ENCODE results near the gene TMEM145. TPM values are rescaled to one million over a fixed set of nuclear protein-coding genes. Genes with fewer than 3 reads are reported as not detected.

The TMEM145 gene
- total and polyA plus RNA-seq, 3 experiments from 2014 or later: 0.15 TPM; not detected in 2

DNA sequence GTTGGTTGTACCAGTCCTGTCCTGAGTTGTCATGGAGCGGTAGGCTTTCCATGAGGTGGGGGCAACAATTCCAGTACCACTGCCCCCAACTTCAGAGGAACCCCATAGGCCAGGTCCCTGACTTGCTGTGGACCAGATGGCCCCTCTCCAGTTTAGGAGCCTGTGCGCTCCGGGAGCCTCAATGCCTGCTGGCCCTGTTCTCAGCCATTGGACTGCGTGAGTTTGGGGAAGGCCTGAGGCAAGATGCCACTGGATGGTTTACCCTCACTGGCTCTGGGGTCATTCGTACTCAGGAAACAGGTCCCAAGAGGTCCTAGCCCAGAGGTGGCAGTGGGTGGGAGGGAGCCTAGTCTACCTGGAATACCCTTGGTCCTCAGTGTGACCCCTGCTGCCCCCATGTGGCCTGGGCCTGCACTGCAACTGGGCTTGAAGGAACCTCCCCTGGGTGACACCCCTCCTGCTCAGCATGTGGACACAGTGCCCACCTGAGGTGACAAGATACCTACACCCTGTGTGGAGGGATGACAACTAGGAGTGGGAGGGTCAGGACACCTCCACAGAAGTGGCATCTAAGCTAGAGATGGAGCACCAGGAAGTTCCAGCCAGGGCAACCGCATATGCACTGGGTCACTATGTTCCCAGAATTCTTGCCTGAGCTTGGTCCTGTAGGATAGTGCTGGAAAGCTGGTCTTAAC, 17.1 kb upstream of the TMEM145 start:
- Mint-ChIP-seq H3K36me3 (peaks cover 0 to 47% (median 2%) of the 10 kb centered on the region in 3 donors), H3K4me3 (no peak overlapping the region), H3K27ac (peak overlapping the region in 5 of 8 donors; percentile 55 to 70 (median 61)), H3K4me1 (peaks cover 5 to 17% (median 10%) of the 10 kb centered on the region in 3 donors), H3K27me3 (no peaks in the 10 kb centered on the region), H3K9me3 (no peaks in the 10 kb centered on the region)
- Histone ChIP-seq H3K36me3 (ENCODE audit: insufficient read depth, low read length) (no peaks in the 10 kb centered on the region), H3K9me3 (ENCODE audit: low read length) (no peaks in the 10 kb centered on the region), H3K27me3 (ENCODE audit: insufficient read depth, low read length, poor library complexity, severe bottlenecking) (no peaks in the 10 kb centered on the region), H3K4me3 (ENCODE audit: low read length) (no peak overlapping the region), H3K4me1 (ENCODE audit: insufficient read depth, low read length) (no peaks in the 10 kb centered on the region), H3K27ac (ENCODE audit: low read depth, low read length) (no peak overlapping the region)
- peak; percentile 77 to 92 (median 85) for DNase-seq
- CTCF ChIA-PET: interaction anchor here (0.6 to 2.9 kb wide), 20 partner anchors 10 to 193 kb away, joined by 3 to 16 read pairs (median 4); partner anchors contain the start of genes GSK3A and POU2F2
- POLR2A ChIA-PET: interaction anchor here (0.9 to 1.1 kb wide), 2 partner anchors 26 to 163 kb away, joined by 3 read pairs; partner anchors contain the start of gene POU2F2

GRCh38 chr19:42297039-42297438, 16.1 kb upstream of the TMEM145 start:
- Mint-ChIP-seq H3K4me3 (no peak overlapping the region), H3K4me1 (peaks cover 11 to 20% (median 15%) of the 10 kb centered on the region in 3 donors), H3K27ac (peak overlapping the region in 2 of 8 donors; percentile 61 to 66), H3K36me3 (peaks cover 0 to 37% (median 2%) of the 10 kb centered on the region in 3 donors), H3K27me3 (no peaks in the 10 kb centered on the region), H3K9me3 (no peaks in the 10 kb centered on the region)
- ChIA-PET CTCF (interaction anchor here (0.9 to 2.1 kb wide), 7 partner anchors 18 to 195 kb away, joined by 3 to 10 read pairs (median 6); no protein-coding TSS in a partner anchor), POLR2A (no interaction called here)
- no peaks in the 10 kb centered on the region for H3K9me3 ChIP-seq (ENCODE audit: low read length)
- no peaks in the 10 kb centered on the region for H3K36me3 ChIP-seq (ENCODE audit: insufficient read depth, low read length)
- no peak for DNase-seq
- no peaks in the 10 kb centered on the region for H3K27me3 ChIP-seq (ENCODE audit: insufficient read depth, low read length, poor library complexity, severe bottlenecking)
- H3K4me1 ChIP-seq (ENCODE audit: insufficient read depth, low read length): peaks cover 5% of the 10 kb centered on the region
- H3K4me3 ChIP-seq (ENCODE audit: low read length): no peak overlapping the region
- no peak overlapping the region for H3K27ac ChIP-seq (ENCODE audit: low read depth, low read length)

DNA sequence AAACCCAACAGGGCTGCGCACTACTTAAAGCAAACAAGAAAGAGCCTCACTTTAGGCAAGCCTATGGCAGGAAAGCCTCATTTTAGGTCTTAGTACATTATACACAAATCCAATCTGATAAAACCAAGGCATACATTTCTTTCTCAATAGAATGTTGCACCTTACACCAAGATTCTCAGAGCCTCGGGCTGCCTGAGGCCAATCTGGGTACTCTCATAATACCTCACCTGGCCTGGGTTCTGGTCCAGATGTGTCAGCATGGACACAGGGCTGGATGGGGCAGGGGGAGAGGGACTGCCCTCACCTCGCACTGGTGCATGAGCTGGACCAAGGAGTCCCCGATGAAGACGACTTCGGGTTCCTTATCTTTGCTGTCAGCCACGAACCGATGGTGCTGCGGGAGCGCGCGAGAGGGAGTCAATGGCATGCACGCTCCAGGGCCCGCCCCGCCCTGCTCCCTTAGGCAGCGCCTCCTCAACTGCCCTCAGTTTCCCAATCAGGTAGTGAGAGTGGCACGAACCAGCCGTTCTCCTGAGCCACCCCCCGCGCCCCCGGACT, 11.4 kb upstream of the TMEM145 start, which contains the start of gene PRR19:
Gene PRR19, plus strand, starts transcription at position 487 of the 558 bp plus-strand sequence. CDS start 7,453 bp downstream, outside the sequence.
- H3K36me3 Mint-ChIP-seq: peaks cover 0 to 6% (median 0%) of the 10 kb centered on the region in 3 donors
- peaks cover 19 to 31% (median 25%) of the 10 kb centered on the region in 3 donors for H3K4me1 Mint-ChIP-seq
- Histone ChIP-seq H3K36me3 (ENCODE audit: insufficient read depth, low read length) (no peaks in the 10 kb centered on the region), H3K4me1 (ENCODE audit: insufficient read depth, low read length) (peaks cover 16% of the 10 kb centered on the region), H3K27me3 (ENCODE audit: insufficient read depth, low read length, poor library complexity, severe bottlenecking) (no peaks in the 10 kb centered on the region), H3K9me3 (ENCODE audit: low read length) (no peaks in the 10 kb centered on the region), H3K4me3 (ENCODE audit: low read length) (peak within 1 kb of the TSS; percentile 79), H3K27ac (ENCODE audit: low read depth, low read length) (peak within 1 kb of the TSS; percentile 43)
- DNase-seq: no peak
- H3K9me3 Mint-ChIP-seq: no peaks in the 10 kb centered on the region
- H3K27ac Mint-ChIP-seq: peak within 1 kb of the TSS; percentile 57 to 93 (median 78)
- peak within 1 kb of the TSS; percentile 88 to 93 (median 90) for H3K4me3 Mint-ChIP-seq
- no peaks in the 10 kb centered on the region for H3K27me3 Mint-ChIP-seq
- ChIA-PET POLR2A (interaction anchor here (1.0 kb wide), 1 partner anchor 57 kb away, joined by 3 read pairs; no protein-coding TSS in a partner anchor), CTCF (interaction anchor here (0.6 to 1.6 kb wide), 5 partner anchors 20 to 193 kb away, joined by 3 to 4 read pairs (median 3); partner anchors contain the start of genes GSK3A and POU2F2)

DNA sequence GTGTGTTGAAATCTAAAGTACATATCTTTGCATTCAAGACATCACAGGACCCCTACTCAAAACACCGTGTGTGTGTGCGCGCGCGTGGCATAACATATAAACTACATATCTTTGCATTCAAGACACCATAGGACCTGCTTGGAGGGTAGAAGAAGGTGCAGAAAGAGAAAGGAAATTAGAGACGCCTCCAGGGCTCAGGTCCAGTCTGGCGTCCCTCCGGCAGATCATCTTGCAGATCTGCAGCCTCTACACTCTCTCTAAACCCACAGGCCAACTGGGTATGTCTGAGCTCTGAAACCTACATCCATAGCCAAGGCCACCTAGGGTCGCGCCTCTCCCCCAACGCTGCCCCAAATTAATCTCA, 10.0 kb upstream of the TMEM145 start:
- H3K4me3 ChIP-seq (ENCODE audit: low read length): peak overlapping the region; percentile 79
- CTCF ChIA-PET: interaction anchor here (1.6 kb wide), 1 partner anchor 21 kb away, joined by 3 read pairs; no protein-coding TSS in a partner anchor
- peaks cover 0 to 3% (median 1%) of the 10 kb centered on the region in 3 donors for H3K36me3 Mint-ChIP-seq

GRCh38 chr19:42303876-42304275, 9.2 kb upstream of the TMEM145 start:
- Mint-ChIP-seq H3K4me1 (peaks cover 19 to 31% (median 25%) of the 10 kb centered on the region in 3 donors), H3K36me3 (peaks cover 0 to 3% (median 1%) of the 10 kb centered on the region in 3 donors), H3K27me3 (peaks cover 0 to 3% of the 10 kb centered on the region in 2 donors), H3K4me3 (peak overlapping the region in 5 of 7 donors; percentile 24 to 93 (median 80)), H3K9me3 (no peaks in the 10 kb centered on the region), H3K27ac (peak overlapping the region in 2 of 8 donors; percentile 46 to 77)
- Histone ChIP-seq H3K27ac (ENCODE audit: low read depth, low read length) (no peak overlapping the region), H3K4me1 (ENCODE audit: insufficient read depth, low read length) (peaks cover 16% of the 10 kb centered on the region), H3K27me3 (ENCODE audit: insufficient read depth, low read length, poor library complexity, severe bottlenecking) (no peaks in the 10 kb centered on the region), H3K9me3 (ENCODE audit: low read length) (no peaks in the 10 kb centered on the region), H3K4me3 (ENCODE audit: low read length) (no peak overlapping the region), H3K36me3 (ENCODE audit: insufficient read depth, low read length) (no peaks in the 10 kb centered on the region)
- no peak for DNase-seq
- POLR2A ChIA-PET: interaction anchor here (0.6 kb wide), 1 partner anchor 200 kb away, joined by 3 read pairs; no protein-coding TSS in a partner anchor
- CTCF ChIA-PET: interaction anchor here (0.6 to 0.8 kb wide), 3 partner anchors 40 to 173 kb away, joined by 3 read pairs; no protein-coding TSS in a partner anchor

More for the DNA sequence above, 10.0 kb upstream of the TMEM145 start:
- Mint-ChIP-seq H3K4me1 (peaks cover 19 to 31% (median 25%) of the 10 kb centered on the region in 3 donors), H3K9me3 (no peaks in the 10 kb centered on the region), H3K4me3 (peak overlapping the region; percentile 88 to 93 (median 90)), H3K27me3 (peaks cover 0 to 3% of the 10 kb centered on the region in 2 donors), H3K27ac (peak overlapping the region in 7 of 8 donors; percentile 57 to 93 (median 77))
- Histone ChIP-seq H3K9me3 (ENCODE audit: low read length) (no peaks in the 10 kb centered on the region), H3K27me3 (ENCODE audit: insufficient read depth, low read length, poor library complexity, severe bottlenecking) (no peaks in the 10 kb centered on the region), H3K36me3 (ENCODE audit: insufficient read depth, low read length) (no peaks in the 10 kb centered on the region), H3K27ac (ENCODE audit: low read depth, low read length) (peak overlapping the region; percentile 43), H3K4me1 (ENCODE audit: insufficient read depth, low read length) (peaks cover 16% of the 10 kb centered on the region)
- POLR2A ChIA-PET: interaction anchor here (1.0 kb wide), 1 partner anchor 58 kb away, joined by 3 read pairs; no protein-coding TSS in a partner anchor
- DNase-seq: no peak

DNA sequence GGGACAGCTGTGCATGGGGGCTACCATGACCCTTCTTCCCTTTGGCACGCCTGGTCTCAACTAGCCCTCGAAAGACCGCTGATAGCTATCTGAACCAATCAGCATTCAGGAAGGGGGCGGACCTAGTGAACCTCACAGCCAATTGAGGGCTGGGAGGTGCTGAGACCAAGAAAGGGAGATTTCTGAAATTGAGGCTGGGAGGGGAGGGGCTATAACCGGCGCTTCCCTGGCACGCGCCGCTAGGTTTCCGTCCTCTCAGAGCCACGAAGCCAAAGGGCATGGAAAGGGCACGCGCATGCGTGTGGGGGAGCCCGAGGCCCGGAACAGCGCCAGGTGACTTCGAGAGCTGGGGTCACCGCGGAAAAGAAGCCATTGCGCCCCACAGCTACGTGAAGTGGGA, 6.5 kb upstream of the TMEM145 start:
- no peak overlapping the region for H3K4me3 Mint-ChIP-seq
- peaks cover 13 to 20% (median 20%) of the 10 kb centered on the region in 3 donors for H3K4me1 Mint-ChIP-seq
- ChIA-PET POLR2A (no interaction called here), CTCF (no interaction called here)
- no peak for DNase-seq
- no peaks in the 10 kb centered on the region for H3K36me3 ChIP-seq (ENCODE audit: insufficient read depth, low read length)
- H3K27me3 ChIP-seq (ENCODE audit: insufficient read depth, low read length, poor library complexity, severe bottlenecking): peaks cover 4% of the 10 kb centered on the region
- no peak overlapping the region for H3K4me3 ChIP-seq (ENCODE audit: low read length)
- no peaks in the 10 kb centered on the region for H3K9me3 ChIP-seq (ENCODE audit: low read length)
- peaks cover 8 to 9% of the 10 kb centered on the region in 2 donors for H3K27me3 Mint-ChIP-seq
- no peaks in the 10 kb centered on the region for H3K9me3 Mint-ChIP-seq
- H3K4me1 ChIP-seq (ENCODE audit: insufficient read depth, low read length): peaks cover 14% of the 10 kb centered on the region
- peaks cover 0 to 1% (median 0%) of the 10 kb centered on the region in 3 donors for H3K36me3 Mint-ChIP-seq
- H3K27ac ChIP-seq (ENCODE audit: low read depth, low read length): no peak overlapping the region
- no peak overlapping the region for H3K27ac Mint-ChIP-seq

DNA sequence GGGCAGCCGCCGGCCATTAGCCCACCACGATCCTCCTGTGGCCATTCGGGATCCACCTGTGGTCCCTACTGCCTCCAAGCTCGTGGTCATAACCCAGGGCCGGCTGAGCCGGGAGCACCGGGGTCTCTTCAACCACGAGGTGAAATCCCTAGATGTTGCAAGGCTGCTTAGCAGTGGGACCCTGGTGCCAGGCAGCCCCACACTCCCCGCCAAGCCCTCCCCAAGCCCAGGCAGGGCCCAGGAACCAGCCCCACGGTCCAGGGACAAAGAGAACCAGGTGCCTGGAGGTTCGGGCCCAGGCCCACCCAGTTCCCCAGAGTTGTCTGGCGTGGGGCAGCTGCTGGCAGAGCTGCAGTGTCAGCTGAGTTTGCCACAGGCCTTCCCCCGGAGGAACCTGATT, 3.4 kb upstream of the TMEM145 start:
- Histone ChIP-seq H3K4me3 (ENCODE audit: low read length) (no peak overlapping the region), H3K36me3 (ENCODE audit: insufficient read depth, low read length) (no peaks in the 10 kb centered on the region), H3K9me3 (ENCODE audit: low read length) (no peaks in the 10 kb centered on the region), H3K27me3 (ENCODE audit: insufficient read depth, low read length, poor library complexity, severe bottlenecking) (peaks cover 28% of the 10 kb centered on the region), H3K4me1 (ENCODE audit: insufficient read depth, low read length) (peaks cover 8% of the 10 kb centered on the region), H3K27ac (ENCODE audit: low read depth, low read length) (no peak overlapping the region)
- H3K36me3 Mint-ChIP-seq: peaks cover 0 to 1% (median 0%) of the 10 kb centered on the region in 3 donors
- H3K9me3 Mint-ChIP-seq: no peaks in the 10 kb centered on the region
- H3K27ac Mint-ChIP-seq: no peak overlapping the region
- ChIA-PET POLR2A (no interaction called here), CTCF (interaction anchor here (1.1 to 2.1 kb wide), 2 partner anchors 12 to 14 kb away, joined by 3 to 5 read pairs; no protein-coding TSS in a partner anchor)
- peaks cover 11 to 18% (median 17%) of the 10 kb centered on the region in 3 donors for H3K4me1 Mint-ChIP-seq
- H3K27me3 Mint-ChIP-seq: peaks cover 27 to 37% of the 10 kb centered on the region in 2 donors
- no peak for DNase-seq
- no peak overlapping the region for H3K4me3 Mint-ChIP-seq
